Measurements from ENCODE around the gene ATXN1. TPM values are rescaled to one million over a fixed set of nuclear protein-coding genes. Genes with fewer than 3 reads are reported as not detected.

Gene ATXN1
- total RNA-seq, 1 experiment from 2014 or later = 27.0 TPM

GRCh38 chr6:16747232-16748024 is 13.8 kb downstream of the ATXN1 start:
- Histone ChIP-seq H3K27ac (ENCODE audit: low read length) (peak overlapping the region; percentile 98), H3K27me3 (ENCODE audit: low read length) (no peaks in the 10 kb centered on the region), H4K20me1 (ENCODE audit: low read length) (no peaks in the 10 kb centered on the region), H3K9me2 (replicated peaks; ENCODE audit: low read length) (no peaks in the 10 kb centered on the region), H3K4me2 (ENCODE audit: low read length) (peak overlapping the region; percentile 61), H3K79me2 (ENCODE audit: low read length) (peaks cover 86% of the 10 kb centered on the region), H3F3A (ENCODE audit: low read length, unreplicated experiment) (peaks cover 12% of the 10 kb centered on the region), H2AFZ (ENCODE audit: low read length) (no peak overlapping the region), H3K9ac (ENCODE audit: low read length) (peak overlapping the region; percentile 50), H3K4me1 (ENCODE audit: insufficient read depth, low read length) (peaks cover 69% of the 10 kb centered on the region), H3K4me3 (ENCODE audit: low read length) (peak overlapping the region; percentile 8; the same call in 1 of the 2 replicates), H3K9me3 (ENCODE audit: low read length) (no peaks in the 10 kb centered on the region), H3K36me3 (ENCODE audit: low read depth, low read length) (0 out of 2 replicates have a peak, but pooled peaks cover 3% of the 10 kb centered on the region)
- intact Hi-C loops (cut with micrococcal nuclease) = no loop called here
- POLR2A ChIA-PET (ENCODE audit: unreplicated experiment) = interaction anchor here (0.6 to 0.9 kb wide), 5 partner anchors 10 to 988 kb away, joined by 3 to 16 read pairs (median 11); no protein-coding TSS in a partner anchor
- no TSS peak for BruUV-seq (replicated peaks)
- CTCF ChIA-PET = interaction anchor here (0.9 to 1.4 kb wide), 3 partner anchors 16 to 251 kb away, joined by 4 to 7 read pairs (median 6); no protein-coding TSS in a partner anchor
- TF ChIP-seq, protein P1, sequence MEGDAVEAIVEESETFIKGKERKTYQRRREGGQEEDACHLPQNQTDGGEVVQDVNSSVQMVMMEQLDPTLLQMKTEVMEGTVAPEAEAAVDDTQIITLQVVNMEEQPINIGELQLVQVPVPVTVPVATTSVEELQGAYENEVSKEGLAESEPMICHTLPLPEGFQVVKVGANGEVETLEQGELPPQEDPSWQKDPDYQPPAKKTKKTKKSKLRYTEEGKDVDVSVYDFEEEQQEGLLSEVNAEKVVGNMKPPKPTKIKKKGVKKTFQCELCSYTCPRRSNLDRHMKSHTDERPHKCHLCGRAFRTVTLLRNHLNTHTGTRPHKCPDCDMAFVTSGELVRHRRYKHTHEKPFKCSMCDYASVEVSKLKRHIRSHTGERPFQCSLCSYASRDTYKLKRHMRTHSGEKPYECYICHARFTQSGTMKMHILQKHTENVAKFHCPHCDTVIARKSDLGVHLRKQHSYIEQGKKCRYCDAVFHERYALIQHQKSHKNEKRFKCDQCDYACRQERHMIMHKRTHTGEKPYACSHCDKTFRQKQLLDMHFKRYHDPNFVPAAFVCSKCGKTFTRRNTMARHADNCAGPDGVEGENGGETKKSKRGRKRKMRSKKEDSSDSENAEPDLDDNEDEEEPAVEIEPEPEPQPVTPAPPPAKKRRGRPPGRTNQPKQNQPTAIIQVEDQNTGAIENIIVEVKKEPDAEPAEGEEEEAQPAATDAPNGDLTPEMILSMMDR (conservative IDR thresholded peaks at IDR 0.05; ENCODE audit: low read depth, low read length) = no peak
- TF ChIP-seq EZH2phosphoT487 (IDR thresholded peaks at IDR 0.05; ENCODE audit: borderline replicate concordance, low read length) (no peak), EZH2 (IDR thresholded peaks at IDR 0.05; ENCODE audit: low read length, unreplicated experiment) (no peak)
- peak; percentile 79 for ATAC-seq
- DNase-seq = peak; percentile 77

DNA sequence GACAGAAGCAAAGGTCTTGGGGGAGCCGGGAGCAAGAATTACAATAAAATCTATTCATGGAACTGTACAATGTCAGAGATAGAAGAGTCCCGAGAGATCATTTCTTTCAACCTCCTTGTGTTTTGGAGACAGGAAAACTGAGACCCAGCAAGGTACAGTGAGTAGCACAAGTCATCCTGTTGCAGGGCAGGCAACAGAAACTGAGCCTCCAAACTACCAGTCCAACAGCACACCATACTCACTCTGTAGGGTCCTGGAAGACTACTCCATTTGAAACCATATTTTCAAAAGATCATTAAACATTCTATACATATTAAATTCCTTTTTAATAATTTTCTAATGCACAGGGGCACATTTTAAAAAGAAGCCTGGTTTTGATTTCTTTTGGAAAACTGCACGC is 14.4 kb downstream of the ATXN1 start:
- no peaks in the 10 kb centered on the region for H3K9me3 ChIP-seq (ENCODE audit: low read length)
- H4K20me1 ChIP-seq (ENCODE audit: low read length) = no peaks in the 10 kb centered on the region
- H3K9me2 ChIP-seq (replicated peaks; ENCODE audit: low read length) = no peaks in the 10 kb centered on the region
- peak overlapping the region; percentile 98 for H3K27ac ChIP-seq (ENCODE audit: low read length)
- H3K27me3 ChIP-seq (ENCODE audit: low read length) = no peaks in the 10 kb centered on the region
- intact Hi-C loops (cut with micrococcal nuclease) = no loop called here
- no peak overlapping the region for H3K4me3 ChIP-seq (ENCODE audit: low read length)
- 0 out of 2 replicates have a peak, but pooled peaks cover 3% of the 10 kb centered on the region for H3K36me3 ChIP-seq (ENCODE audit: low read depth, low read length)
- BruUV-seq (replicated peaks) = no TSS peak
- H2AFZ ChIP-seq (ENCODE audit: low read length) = no peak overlapping the region
- CTCF ChIA-PET = no interaction called here
- peaks cover 65% of the 10 kb centered on the region for H3K4me1 ChIP-seq (ENCODE audit: insufficient read depth, low read length)
- peak overlapping the region; percentile 50 for H3K9ac ChIP-seq (ENCODE audit: low read length)
- no peak for TF ChIP-seq EZH2 (IDR thresholded peaks at IDR 0.05; ENCODE audit: low read length, unreplicated experiment)
- TF ChIP-seq EZH2phosphoT487 (IDR thresholded peaks at IDR 0.05; ENCODE audit: borderline replicate concordance, low read length) = no peak
- TF ChIP-seq, protein P1 (conservative IDR thresholded peaks at IDR 0.05; ENCODE audit: low read depth, low read length) = no peak
- ATAC-seq (no peak), DNase-seq (no peak)
- peaks cover 9% of the 10 kb centered on the region for H3F3A ChIP-seq (ENCODE audit: low read length, unreplicated experiment)
- POLR2A ChIA-PET (ENCODE audit: unreplicated experiment) = interaction anchor here (0.6 to 0.7 kb wide), 2 partner anchors 111 to 987 kb away, joined by 11 read pairs; no protein-coding TSS in a partner anchor
- H3K79me2 ChIP-seq (ENCODE audit: low read length) = peaks cover 89% of the 10 kb centered on the region
- H3K4me2 ChIP-seq (ENCODE audit: low read length) = peak overlapping the region; percentile 61

DNA sequence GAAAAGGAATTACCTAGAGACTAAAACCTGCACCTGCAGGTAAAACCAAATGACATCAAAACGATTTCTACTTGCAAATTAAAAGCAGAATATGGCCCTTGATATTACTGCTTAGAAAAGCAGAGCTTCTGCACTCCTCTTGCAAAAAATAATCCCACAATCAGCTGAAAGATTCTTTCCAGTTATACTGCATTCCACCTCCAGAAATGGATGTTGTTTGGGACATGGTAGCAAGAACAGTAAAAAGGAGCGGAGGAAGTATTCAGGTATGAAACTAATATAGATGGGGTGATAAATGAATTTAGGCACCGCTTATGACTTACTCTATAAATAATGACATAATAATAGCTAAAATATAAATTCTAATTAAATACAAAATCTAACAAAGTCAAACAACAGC is 14.9 kb downstream of the ATXN1 start:
- no peak overlapping the region for H3K4me2 ChIP-seq (ENCODE audit: low read length)
- ATAC-seq (no peak), DNase-seq (no peak)
- no peak overlapping the region for H2AFZ ChIP-seq (ENCODE audit: low read length)
- H3K9me2 ChIP-seq (replicated peaks; ENCODE audit: low read length) = no peaks in the 10 kb centered on the region
- no peaks in the 10 kb centered on the region for H3K27me3 ChIP-seq (ENCODE audit: low read length)
- BruUV-seq (replicated peaks) = no TSS peak
- TF ChIP-seq, protein P1 (conservative IDR thresholded peaks at IDR 0.05; ENCODE audit: low read depth, low read length) = no peak
- TF ChIP-seq EZH2phosphoT487 (IDR thresholded peaks at IDR 0.05; ENCODE audit: borderline replicate concordance, low read length) (no peak), EZH2 (IDR thresholded peaks at IDR 0.05; ENCODE audit: low read length, unreplicated experiment) (no peak)
- H3K9ac ChIP-seq (ENCODE audit: low read length) = peak overlapping the region; percentile 50; the same call in 1 of the 2 replicates
- CTCF ChIA-PET = no interaction called here
- H3K4me1 ChIP-seq (ENCODE audit: insufficient read depth, low read length) = peaks cover 65% of the 10 kb centered on the region
- intact Hi-C loops (cut with micrococcal nuclease) = no loop called here
- H3K79me2 ChIP-seq (ENCODE audit: low read length) = peaks cover 91% of the 10 kb centered on the region
- peaks cover 6% of the 10 kb centered on the region for H3F3A ChIP-seq (ENCODE audit: low read length, unreplicated experiment)
- H3K36me3 ChIP-seq (ENCODE audit: low read depth, low read length) = 0 out of 2 replicates have a peak, but pooled peaks cover 3% of the 10 kb centered on the region
- H3K27ac ChIP-seq (ENCODE audit: low read length) = no peak overlapping the region
- H3K9me3 ChIP-seq (ENCODE audit: low read length) = no peaks in the 10 kb centered on the region
- H3K4me3 ChIP-seq (ENCODE audit: low read length) = no peak overlapping the region
- POLR2A ChIA-PET (ENCODE audit: unreplicated experiment) = no interaction called here
- no peaks in the 10 kb centered on the region for H4K20me1 ChIP-seq (ENCODE audit: low read length)

Data from PC-3 (cell line).